ENCODE measurements around the gene HOPX.

GRCh38 chr4:56688094-56688647 lies 7.1 kb upstream of the HOPX start:
- no peak for TF ChIP-seq EP300 (IDR thresholded peaks at IDR 0.05)
- TF ChIP-seq, protein P1, sequence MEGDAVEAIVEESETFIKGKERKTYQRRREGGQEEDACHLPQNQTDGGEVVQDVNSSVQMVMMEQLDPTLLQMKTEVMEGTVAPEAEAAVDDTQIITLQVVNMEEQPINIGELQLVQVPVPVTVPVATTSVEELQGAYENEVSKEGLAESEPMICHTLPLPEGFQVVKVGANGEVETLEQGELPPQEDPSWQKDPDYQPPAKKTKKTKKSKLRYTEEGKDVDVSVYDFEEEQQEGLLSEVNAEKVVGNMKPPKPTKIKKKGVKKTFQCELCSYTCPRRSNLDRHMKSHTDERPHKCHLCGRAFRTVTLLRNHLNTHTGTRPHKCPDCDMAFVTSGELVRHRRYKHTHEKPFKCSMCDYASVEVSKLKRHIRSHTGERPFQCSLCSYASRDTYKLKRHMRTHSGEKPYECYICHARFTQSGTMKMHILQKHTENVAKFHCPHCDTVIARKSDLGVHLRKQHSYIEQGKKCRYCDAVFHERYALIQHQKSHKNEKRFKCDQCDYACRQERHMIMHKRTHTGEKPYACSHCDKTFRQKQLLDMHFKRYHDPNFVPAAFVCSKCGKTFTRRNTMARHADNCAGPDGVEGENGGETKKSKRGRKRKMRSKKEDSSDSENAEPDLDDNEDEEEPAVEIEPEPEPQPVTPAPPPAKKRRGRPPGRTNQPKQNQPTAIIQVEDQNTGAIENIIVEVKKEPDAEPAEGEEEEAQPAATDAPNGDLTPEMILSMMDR (IDR thresholded peaks at IDR 0.05), result no peak
